ENCODE data around the gene NEK4.
"Not testable (repeated sequence)": the region's sequence is repeated elsewhere in the genome, so short reads cannot be mapped to it uniquely, and the experiment has no call there.

NEK4 gene

GRCh38 chr3:52779011-52779836, 8.5 kb upstream of the NEK4 start:
- TF ChIP-seq, protein P1, sequence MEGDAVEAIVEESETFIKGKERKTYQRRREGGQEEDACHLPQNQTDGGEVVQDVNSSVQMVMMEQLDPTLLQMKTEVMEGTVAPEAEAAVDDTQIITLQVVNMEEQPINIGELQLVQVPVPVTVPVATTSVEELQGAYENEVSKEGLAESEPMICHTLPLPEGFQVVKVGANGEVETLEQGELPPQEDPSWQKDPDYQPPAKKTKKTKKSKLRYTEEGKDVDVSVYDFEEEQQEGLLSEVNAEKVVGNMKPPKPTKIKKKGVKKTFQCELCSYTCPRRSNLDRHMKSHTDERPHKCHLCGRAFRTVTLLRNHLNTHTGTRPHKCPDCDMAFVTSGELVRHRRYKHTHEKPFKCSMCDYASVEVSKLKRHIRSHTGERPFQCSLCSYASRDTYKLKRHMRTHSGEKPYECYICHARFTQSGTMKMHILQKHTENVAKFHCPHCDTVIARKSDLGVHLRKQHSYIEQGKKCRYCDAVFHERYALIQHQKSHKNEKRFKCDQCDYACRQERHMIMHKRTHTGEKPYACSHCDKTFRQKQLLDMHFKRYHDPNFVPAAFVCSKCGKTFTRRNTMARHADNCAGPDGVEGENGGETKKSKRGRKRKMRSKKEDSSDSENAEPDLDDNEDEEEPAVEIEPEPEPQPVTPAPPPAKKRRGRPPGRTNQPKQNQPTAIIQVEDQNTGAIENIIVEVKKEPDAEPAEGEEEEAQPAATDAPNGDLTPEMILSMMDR (IDR thresholded peaks at IDR 0.05; ENCODE audit: low read depth, low read length, missing control alignments) = no peak
- no peak for DNase-seq (ENCODE audit: low read depth)
- H3K4me3 ChIP-seq (ENCODE audit: low read depth, low read length) = no peak overlapping the region

- DNase-seq (ENCODE audit: low read depth) = no peak
- H3K4me3 ChIP-seq (ENCODE audit: low read depth, low read length) = no peak overlapping the region
- TF ChIP-seq, protein P1 (IDR thresholded peaks at IDR 0.05; ENCODE audit: low read depth, low read length, missing control alignments) = no peak
Observed at GRCh38 chr3:52777959-52778805, 7.4 kb upstream of the NEK4 start.

- TF ChIP-seq, protein P1 (IDR thresholded peaks at IDR 0.05; ENCODE audit: low read depth, low read length, missing control alignments) = no peak
- no peak within 1 kb of the TSS for H3K4me3 ChIP-seq (ENCODE audit: low read depth, low read length)
- no peak for DNase-seq (ENCODE audit: low read depth)
Observed at GRCh38 chr3:52777127-52777958, 6.6 kb upstream of the NEK4 start, which contains the start of gene ITIH1. ITIH1 (plus strand) TSS chr3:52777599; CDS start chr3:52777616, 17 bp downstream.

DNA sequence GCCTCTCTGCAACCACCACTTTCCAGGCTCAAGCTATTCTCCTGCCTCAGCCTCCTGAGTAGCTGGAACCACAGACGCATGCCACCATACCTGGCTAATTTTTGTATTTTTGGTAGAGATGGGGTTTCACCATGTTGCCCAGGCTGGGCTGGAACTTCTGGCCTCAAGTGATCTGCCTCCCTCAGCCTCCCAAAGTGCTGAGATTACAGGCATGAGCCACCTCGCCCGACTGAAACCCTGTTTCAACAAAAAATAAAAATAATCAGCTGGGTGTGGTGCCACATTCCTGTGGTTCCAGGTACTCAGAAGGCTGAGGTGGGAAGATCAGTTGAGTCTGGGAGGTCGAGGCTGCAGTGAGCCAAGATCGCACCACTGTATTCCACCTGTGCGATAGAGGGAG, 5.7 kb upstream of the NEK4 start:
- not testable (repeated sequence) for H3K4me3 ChIP-seq (ENCODE audit: low read depth, low read length); DNase-seq (ENCODE audit: low read depth)

DNA sequence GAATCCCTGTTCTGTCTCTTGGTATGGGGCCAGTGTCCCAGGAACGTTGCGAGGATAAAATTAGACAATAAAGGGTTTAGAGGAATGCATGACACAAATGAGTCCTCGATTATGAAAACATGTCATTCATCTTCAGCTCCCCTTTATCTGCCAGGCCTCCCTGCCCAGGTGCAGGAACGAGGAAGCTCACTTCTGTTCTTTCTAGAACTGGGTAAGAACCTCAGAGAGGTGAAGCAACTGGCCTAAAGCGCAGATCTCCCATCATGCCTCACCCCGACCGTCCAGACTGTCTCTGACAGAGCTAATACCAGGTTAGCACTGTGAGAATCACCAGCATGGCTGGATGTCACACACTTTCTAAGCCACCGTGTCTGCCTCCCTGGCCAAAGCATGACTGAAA, 5.1 kb upstream of the NEK4 start:
- TF ChIP-seq, protein P1 (IDR thresholded peaks at IDR 0.05; ENCODE audit: low read depth, low read length, missing control alignments) = no peak
- H3K4me3 ChIP-seq (ENCODE audit: low read depth, low read length) = no peak overlapping the region
- DNase-seq (ENCODE audit: low read depth) = no peak

- H3K4me3 ChIP-seq (ENCODE audit: low read depth, low read length) = no peak overlapping the region
- DNase-seq (ENCODE audit: low read depth) = no peak
- TF ChIP-seq, protein P1 (IDR thresholded peaks at IDR 0.05; ENCODE audit: low read depth, low read length, missing control alignments) = no peak
Observed at GRCh38 chr3:52774901-52775864, 4.4 kb upstream of the NEK4 start.

All from GM12864 (cell line).